Hindlimb muscle (tissue), 1 donor: Measurements from ENCODE around the gene MRPL37. TPM values are rescaled to one million over a fixed set of nuclear protein-coding genes. Genes with fewer than 3 reads are reported as not detected.
A peak's percentile ranks its signal among the peaks of the same experiment; 100 is the strongest.

ENCODE experiments used
- DNase-seq: peaks from one replicate; pipeline ENCODE4 v3.0.0-alpha.2; 2013
- polyA plus RNA-seq: library from polyadenylated mRNA; unstranded; fragments of 120-200 nt; gene quantifications from one replicate; pipeline ENCODE4 v1.2.1, GENCODE V29; 2013; ENCODE audit not compliant: insufficient read length

MRPL37 gene
- polyA plus RNA-seq, 1 donor: 65.1 TPM

GRCh38 chr1:54241364-54241763 lies 41.4 kb downstream of the MRPL37 start:
- DNase-seq: no peak

DNA sequence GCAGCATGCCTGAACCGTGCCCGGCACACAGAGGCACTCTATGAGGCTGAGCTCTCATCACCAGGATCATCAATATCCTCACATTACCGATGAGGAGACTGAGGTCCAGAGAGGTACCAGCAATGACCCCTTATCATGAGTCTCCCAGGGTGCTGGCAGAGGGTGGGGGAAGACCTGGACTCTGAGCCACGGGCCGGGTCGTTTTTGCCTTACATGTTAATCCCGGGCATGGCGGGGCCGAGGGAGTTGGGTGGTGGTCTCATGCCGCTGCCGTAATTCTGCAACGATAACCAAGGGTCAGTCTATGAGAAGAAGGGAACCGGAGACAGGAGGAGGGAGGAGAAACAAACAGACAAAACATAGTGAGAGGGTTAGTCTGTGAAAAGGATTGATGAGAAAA lies 43.1 kb downstream of the MRPL37 start:
- DNase-seq: no peak

DNA sequence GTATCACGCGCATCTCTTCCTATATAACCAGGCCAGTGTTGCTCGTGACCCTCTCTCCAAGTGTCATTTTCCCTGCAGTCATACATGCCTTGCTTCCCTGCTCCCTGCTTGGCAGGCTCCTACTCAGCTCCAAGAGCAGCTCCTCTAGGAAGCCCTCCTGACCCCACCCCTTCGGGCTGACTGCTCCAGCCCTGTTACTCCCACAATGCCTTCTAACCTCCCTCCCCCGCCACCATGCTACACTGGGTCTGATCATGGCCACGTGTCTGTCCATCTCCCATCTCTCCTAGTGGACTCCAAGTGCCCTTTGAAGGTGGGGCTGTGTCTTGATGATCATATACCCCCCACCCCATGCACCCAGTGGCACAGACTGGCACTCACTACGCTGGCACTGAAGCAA lies 44.7 kb downstream of the MRPL37 start:
- no peak for DNase-seq

GRCh38 chr1:54245501-54245900 lies 45.5 kb downstream of the MRPL37 start:
- DNase-seq: no peak

DNA sequence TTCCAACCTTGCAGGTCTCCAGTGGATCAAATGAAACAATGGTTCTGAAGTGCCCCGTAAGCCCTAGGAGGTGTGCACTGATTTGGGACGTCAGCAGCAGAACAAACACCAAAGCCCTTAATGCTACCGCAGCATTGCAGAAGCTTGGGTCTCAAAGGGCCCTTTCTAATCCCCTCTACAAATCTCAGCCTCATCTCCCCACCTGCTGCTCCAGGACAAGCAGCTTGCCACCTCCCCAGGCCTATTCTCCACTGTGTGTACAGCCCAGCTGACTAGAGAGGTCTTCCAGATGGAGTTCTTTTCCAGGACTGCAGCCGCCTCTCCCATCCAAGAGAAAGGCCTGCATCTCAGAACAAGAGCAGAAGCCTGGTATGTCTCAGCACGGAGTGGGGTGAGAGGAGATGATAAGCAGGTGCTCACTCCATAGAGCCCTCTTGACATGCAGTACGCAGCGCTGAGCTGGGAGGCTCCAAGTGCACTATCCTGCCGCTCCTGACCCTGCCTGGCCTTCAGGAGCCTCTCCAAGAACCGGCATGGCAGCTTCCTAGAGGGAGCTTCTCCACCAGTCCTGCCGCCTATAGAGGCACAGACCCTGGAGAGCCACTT lies 46.3 kb downstream of the MRPL37 start:
- DNase-seq: no peak

DNA sequence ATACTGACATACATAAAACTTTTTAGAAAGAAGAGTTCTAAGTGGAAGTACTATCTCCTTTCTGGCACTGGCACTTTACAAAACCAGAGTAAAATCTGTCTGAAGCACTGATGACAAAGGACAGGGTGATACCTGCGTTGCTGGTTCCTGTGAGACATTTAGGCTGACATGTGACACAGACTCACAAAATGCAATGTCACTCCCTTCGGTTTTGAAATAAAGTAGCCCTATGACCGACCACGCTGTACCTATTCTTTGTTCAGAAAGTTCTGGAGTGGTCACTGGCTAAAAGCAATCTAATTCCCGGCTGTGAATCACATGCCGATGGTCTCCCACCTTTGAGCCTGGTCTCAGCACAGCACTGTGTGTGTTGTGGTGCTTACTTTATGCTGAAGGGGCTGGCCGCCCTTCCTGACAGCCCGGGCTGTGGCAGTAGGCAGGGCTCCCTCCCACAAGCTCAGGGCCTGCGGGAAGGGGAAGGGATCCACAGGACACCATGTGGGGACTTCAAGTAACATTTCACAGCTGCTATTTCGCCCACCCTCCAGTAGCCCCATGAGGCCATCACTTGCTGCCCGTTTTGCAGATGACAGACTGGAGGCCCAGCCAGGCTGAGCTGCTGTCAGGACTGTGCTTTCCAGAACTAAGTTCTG lies 48.0 kb downstream of the MRPL37 start:
- DNase-seq: no peak

DNA sequence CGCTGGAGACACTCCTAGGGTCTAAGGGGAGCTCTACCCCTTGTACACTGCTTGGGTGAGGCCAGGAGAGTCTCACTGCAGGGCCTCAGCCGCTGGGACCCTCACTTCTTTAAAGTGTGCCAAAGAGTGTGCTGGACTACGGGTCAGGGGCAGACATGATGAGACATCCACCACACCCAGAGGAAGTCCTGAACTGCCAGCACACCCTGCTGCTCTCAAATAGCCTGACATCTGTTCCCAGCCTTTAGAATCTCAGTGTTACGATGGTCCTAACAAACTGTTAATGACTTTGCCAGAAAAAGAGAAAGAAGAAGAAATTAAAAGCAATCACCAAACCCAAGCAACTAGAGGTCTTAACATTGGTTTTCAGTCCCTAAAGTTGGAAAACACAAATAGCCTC lies 49.0 kb downstream of the MRPL37 start:
- no peak for DNase-seq

- DNase-seq: peak; percentile 79
Observed at GRCh38 chr1:54249819-54250435, 50.0 kb downstream of the MRPL37 start.

- no peak for DNase-seq
Observed at GRCh38 chr1:54250670-54251069, 50.7 kb downstream of the MRPL37 start.

- DNase-seq: no peak
Observed at GRCh38 chr1:54252371-54252936, 52.5 kb downstream of the MRPL37 start.

DNA sequence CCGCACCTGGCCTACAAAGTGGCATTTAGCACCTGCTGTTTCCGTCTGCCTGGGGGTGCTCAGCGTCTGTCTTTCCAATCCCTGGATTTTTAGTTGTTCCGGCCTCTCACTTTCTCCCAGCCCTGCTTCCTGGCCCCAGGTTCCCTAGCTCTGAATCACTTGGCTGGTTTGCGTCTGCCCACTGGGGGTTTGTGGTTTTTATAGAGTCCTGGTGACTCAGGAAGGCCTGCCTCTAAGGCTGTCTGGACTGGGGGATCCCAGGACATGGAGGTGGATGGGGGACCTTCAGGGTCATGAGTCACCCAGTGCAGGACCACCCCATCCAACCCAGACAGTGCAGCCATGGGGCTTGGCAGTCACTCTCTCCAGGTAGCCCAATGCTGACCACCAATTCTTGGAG lies 53.5 kb downstream of the MRPL37 start:
- no peak for DNase-seq

GRCh38 chr1:54254055-54254454 lies 54.1 kb downstream of the MRPL37 start:
- DNase-seq: no peak

- DNase-seq: no peak
Observed at GRCh38 chr1:54255026-54255702, 55.2 kb downstream of the MRPL37 start.

DNA sequence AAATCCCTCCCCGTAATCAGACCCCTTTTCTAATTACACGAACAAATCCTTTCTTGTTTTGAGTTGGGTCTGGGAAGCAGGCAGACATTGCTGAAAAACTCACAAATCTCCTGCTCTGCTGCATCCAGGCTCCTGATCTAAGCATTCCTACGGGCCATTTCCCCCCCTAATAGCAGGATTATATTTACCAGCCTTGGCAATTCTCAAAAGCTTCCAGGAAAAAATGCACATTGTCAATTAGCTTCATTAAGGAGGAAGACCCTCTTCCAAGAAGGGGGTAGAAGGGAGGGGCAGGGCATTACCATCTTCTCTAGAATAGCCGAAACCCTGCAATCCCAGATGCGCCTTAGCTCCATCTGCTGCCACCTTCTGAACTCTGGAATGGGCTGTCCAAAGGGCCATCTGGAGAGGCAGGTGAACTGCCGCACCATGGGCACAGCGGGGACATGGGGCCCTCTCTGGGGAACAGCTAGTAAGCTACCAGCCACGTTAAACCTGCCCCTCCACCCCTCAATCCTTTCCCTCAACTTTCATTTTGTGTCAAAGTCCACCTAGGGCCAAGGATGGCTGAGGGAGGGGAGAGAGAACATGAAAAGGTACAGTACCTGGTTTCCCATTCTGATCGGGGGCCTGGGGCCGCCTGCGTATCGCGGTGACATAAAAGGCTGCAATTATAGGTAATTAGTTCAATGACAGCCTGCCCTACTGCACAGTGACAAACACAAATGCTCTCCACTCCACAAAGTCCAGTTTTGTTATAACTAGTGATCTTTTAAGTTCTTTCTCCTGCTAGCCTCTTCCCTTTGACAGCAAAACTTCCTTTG lies 56.8 kb downstream of the MRPL37 start:
- DNase-seq: no peak

- DNase-seq: no peak
Observed at GRCh38 chr1:54257346-54257620, 57.3 kb downstream of the MRPL37 start.

DNA sequence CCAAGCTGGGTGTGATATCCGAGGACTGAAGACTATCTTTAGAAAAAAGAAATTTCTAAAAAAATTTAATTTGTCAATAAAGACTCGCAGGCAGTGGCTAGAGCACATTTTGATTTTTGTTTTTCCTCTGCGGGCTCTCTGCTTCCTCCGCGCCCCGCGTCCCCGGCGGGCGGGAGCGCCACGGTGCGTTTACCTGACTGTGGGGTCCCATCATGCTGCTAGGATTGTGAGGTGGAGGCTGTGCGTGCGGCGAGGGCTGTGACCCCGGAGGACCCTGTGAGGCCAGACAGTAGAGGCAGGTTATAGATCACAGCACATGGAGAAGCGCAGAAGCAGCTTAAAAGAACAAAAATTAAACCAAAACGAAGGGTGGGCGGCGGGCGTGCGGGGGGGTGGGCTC lies 57.9 kb downstream of the MRPL37 start:
- DNase-seq: no peak

DNA sequence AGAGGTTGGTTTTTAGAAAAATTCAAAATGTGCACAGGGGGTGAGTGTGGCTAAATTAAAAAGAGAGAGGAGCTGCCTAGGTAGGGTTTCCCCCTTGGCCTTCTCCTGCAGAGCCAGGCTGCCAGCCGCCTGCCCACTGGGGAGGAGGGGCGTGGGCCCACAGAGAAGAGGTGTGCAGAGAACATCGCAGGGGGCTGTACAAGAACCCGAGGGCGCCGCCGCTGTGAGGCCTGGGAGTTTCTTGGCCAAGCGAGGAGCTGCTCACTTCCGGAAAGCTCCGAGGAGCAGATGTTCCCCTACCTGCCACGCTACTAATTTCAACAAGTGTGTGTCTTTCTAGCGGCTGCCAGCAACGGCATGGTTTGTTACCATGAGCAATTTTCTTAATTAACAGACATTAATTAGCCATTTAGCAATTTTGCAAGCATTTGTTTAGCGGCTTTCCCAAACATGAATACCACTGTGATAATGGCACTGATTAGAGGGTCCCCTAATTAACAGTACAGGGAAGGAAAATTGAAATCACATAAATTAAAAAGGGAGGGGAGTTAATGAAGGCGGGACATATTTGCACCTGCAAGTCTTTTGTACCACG lies 59.7 kb downstream of the MRPL37 start:
- no peak for DNase-seq

DNA sequence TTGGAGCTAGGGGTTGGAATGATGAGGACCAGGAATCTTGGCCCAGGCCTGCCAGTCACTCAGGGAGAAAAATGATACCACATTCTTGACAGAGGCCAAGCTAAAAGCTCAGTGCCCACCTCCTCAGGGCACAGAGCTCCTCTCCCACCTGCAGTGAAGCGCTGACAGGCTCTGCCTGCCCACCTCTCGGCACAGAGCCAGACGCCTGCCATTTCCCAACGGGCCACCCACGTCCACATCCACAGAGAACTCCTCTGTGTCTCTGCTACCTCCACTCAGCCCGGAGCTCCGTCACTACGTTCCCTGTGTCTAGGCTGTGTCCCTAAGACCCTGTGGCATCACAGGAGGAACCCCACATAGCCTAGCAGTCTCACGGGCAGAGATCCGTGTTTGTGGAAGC lies 60.8 kb downstream of the MRPL37 start:
- DNase-seq: no peak

GRCh38 chr1:54262244-54262643 lies 62.3 kb downstream of the MRPL37 start:
- no peak for DNase-seq

- no peak for DNase-seq
Observed at GRCh38 chr1:54263601-54264226, 63.7 kb downstream of the MRPL37 start.

GRCh38 chr1:54265126-54265525 lies 65.2 kb downstream of the MRPL37 start:
- no peak for DNase-seq

DNA sequence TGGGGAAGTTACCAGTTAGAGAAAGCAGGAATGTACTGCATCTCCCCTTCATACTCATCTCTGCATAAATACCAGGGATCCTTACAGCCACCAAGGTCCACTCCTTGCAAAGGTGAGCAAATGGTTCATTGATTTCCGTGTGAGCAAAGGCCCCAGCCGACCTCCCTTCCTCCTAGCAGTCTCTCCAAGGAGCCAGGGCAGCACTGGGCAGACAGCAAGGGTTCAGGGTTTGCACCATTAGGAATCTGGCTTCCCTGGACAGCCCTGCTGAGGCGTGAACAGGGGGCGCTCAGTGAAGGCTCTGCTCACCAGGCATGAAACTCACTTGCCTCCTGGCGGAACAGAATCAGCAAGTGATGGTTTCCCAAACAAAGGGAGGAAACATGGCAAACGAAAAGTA lies 65.7 kb downstream of the MRPL37 start:
- DNase-seq: no peak
